GM21528 (cell line): ENCODE results near the gene OPN4.

Experiments
- ATAC-seq: cut with Tn5 transposase; IDR thresholded peaks from one replicate; pipeline ENCODE4 v1.9.1; 2021; ENCODE audit warnings: mild to moderate bottlenecking, moderate library complexity; ENCODE audit not compliant: unreplicated experiment, low FRiP score

OPN4 gene

DNA sequence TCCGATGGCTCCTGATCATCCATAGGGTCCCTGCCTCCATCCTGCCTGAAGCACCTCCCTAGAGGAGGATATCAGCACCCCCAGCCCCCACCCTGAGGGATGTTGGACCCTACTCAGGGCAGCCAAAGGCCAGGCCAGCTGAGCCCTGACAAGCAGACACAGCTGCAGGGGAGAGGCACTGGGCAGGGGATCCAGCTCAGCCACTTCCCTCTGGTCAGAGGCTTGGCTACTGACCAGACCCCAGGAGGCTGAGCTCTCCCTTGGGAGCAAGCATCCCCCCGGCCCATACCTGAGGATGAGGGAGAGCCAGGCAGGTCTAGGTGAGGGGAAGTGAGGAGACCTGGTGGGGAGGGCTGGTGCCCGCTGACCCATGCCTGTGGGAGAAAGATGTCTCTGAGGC lies 20.6 kb downstream of the OPN4 start:
- ATAC-seq: no peak

- no peak for ATAC-seq
Observed at GRCh38 chr10:86677374-86677773, 23.0 kb downstream of the OPN4 start.

DNA sequence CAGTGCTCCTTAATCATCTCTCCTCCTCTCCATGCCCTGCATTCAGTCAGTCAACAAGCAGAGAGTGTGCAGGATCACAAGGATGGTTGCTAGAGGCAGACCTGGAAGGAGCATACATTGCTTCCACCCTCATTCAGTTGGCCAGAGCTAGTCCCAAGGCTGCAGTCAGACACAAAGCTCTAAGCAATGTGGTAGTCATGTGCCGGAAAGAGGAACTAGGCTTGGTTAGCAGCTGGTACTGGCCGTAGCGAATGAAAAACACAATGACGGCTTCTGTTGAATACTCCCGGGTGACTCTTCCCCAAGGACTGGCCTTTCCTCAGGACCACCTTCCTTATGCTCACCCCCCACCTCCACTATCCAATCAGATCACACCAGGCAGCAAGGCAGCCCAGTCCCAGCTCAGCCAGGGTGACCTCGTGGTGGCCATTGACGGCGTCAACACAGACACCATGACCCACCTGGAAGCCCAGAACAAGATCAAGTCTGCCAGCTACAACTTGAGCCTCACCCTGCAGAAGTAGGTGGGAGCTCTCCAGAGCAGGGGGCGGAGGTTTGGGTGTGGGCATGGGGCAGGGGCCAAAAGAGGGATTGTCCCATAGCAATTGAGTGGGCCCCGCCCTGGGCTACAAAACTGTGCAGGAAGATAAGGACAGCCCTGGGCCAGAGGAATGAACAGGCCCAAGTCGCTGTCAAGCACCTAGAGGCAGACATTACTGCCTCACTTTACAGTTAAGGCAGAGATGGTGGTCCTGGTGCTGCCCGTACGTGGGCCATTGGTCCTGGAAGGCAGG lies 24.8 kb downstream of the OPN4 start:
- ATAC-seq: no peak

GRCh38 chr10:86681047-86681446 lies 26.7 kb downstream of the OPN4 start:
- no peak for ATAC-seq

DNA sequence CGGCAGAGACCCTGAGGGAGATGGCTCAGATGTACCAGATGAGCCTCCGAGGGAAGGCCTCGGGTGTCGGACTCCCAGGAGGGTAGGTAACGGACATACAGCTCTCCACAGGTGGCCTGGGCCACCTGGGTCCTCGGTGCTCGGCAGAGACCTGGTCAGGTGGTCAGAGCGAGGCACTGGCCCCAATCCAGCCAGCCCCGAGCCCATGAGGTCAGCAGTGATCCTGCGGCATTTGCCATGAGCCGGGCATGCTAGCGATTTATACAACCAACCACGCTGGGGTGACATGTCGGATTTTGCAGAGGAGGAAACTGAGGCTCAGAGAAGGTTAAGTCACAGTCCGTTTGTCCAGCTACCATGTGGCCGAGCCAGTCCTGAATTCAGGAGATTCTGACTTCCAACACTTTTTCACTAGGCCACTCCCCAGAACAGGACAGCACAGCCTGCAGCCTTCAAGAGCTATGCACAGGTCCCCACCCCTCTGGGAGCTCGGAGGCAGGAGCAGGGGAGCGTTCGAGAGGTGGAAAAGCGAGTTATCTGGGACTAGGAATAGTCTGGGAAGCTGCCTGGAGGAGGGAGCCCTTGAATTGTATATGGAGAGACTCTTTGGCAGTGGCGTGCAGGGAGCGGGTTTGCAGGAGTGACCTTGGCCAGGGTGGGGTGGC lies 27.5 kb downstream of the OPN4 start:
- ATAC-seq: no peak

GRCh38 chr10:86682675-86683074 lies 28.3 kb downstream of the OPN4 start:
- no peak for ATAC-seq

- no peak for ATAC-seq
Observed at GRCh38 chr10:86684331-86685097, 30.2 kb downstream of the OPN4 start.

- ATAC-seq: no peak
Observed at GRCh38 chr10:86685416-86685815, 31.1 kb downstream of the OPN4 start.

DNA sequence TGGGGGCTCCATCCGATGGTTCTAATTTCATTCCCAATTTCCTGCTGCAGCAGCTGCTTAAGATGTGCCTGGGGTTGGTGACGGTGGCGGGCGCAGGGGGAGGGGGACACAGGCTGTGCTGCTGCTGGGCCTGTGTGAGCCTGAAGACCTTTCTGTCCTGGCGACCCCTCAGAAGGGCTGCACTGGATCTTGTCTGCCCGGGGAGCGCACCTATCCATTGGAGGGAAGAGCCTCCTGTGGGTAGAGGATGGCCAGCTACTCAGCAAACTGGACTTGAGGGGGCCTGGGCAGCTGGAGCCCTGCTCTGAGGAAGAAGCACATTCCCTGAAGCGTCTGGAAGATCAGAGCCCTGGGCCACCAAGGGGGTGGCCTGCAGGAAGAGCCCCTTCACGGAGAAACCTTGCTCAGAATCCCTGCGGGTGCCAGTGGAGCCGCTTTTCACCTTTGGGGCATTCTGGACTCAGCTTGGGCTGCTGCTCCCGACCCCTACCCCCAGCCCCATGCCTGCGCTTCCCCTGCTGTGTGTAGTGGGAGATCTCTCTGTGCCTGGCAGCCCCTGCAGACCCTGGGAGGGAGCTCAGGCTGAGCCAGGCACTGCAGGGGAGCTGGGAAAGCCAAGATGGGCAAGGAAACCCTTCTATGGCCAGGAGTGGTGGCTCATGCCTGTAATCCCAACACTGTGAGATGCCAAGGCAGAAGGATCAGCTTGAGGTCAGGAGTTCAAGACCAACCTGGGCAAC lies 31.7 kb downstream of the OPN4 start:
- ATAC-seq: no peak

DNA sequence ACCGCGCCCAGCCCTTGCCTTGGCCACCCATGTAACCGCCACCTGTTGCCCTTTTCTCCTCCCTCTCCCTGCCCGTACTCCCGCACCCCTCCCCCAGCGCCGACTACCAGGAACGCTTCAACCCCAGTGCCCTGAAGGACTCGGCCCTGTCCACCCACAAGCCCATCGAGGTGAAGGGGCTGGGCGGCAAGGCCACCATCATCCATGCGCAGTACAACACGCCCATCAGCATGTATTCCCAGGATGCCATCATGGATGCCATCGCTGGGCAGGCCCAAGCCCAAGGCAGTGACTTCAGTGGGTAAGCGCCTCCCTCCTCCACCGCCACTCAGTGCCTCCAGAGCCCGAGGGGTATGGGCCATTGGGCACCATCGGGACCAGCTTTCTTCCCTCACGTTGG lies 32.6 kb downstream of the OPN4 start:
- ATAC-seq: no peak

DNA sequence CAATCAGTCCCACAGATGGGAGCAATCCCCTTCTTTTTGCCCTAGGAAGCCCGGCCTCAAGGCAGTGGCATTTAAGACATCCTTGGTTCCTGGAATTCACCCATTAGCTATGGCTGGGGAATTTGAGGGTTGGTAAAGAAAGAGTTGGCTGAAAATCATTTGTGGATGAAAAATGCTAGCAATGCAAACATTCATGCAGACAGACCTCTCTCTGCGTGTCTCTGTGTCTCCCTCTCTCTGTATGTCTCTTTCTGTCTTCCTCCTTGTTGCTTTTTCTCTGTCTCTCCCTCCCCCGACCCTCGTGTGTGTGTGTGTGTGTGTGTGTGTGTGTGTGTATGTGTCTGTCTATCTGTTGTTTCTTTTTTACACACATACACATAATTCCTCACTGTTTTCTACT lies 33.4 kb downstream of the OPN4 start:
- ATAC-seq: no peak

- peak; percentile 72 for ATAC-seq
Observed at GRCh38 chr10:86688398-86688921, 34.1 kb downstream of the OPN4 start.

GRCh38 chr10:86689146-86689545 lies 34.8 kb downstream of the OPN4 start:
- ATAC-seq: no peak

DNA sequence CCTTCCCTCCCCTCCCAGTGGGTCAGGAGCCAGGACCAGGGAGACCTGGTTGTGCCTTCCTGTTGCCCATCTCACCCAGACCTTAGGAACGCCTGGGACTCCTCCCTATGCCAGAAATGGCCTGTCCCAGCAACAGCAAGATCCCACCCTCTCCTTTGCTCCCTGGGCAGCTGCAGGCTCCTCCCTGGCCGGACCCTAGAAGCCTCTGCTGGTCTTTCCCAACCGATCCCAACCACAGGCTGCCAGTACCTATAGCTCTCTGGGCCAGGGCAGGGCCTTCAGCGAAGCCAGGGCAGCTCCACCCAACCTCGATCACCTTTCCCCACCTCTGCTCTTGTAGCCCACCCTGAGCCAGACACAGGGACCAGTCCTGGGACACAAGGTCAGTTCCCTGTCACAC lies 35.9 kb downstream of the OPN4 start:
- ATAC-seq: no peak

- ATAC-seq: no peak
Observed at GRCh38 chr10:86690657-86691084, 36.3 kb downstream of the OPN4 start.

DNA sequence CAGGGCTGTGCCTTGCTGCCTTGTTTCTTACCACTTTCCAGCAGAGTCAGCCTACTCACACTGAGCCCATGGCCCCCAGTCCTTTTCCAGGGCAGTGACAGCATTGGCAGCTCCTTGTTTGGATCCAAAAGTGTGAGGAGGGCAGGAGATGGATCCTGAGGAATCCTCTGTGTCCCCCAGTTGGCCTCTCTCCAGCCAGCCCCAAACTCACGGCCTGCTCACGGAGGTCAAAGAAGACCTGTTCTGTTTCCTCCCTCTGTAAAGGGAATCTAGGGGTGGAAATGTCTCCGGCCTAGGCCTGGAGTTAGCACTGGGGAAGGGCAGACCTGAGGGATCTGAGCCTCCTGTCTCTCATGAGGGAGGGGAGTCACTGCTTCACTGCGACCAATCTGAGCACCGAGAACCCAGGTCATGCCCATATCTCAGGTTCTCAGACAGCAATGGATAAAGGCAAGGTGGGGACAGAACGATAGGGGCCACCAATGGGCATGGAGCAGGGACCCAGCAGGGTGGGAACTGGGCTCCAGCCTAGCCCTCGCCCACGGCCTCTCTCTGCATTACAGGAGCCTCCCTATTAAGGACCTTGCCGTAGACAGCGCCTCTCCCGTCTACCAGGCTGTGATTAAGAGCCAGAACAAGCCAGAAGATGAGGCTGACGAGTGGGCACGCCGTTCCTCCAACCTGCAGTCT lies 37.1 kb downstream of the OPN4 start:
- ATAC-seq: no peak

DNA sequence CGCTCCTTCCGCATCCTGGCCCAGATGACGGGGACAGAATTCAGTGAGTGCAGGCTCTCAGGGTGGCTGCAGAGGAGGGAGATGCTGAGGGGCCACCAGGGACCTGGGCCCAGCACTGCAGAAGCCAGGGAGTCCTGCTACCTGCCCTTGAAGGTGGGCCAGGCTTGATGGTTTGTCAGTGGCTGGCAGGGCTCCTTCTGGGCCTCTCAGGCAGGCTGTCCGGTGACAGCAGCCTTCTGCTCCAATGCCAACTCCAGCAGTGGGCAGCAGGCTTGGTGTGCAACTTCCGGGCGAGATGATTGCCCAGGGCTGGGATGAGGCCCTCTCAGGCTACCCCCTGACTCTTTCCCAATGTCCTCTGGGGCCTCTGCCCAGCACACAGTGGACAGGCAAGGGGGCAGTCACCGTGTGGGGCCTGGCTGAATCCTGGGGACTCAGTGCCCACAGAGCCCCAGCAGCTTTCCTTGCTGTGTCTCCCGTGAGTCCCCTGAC lies 37.7 kb downstream of the OPN4 start:
- no peak for ATAC-seq

- ATAC-seq: no peak
Observed at GRCh38 chr10:86692664-86693063, 38.3 kb downstream of the OPN4 start.

- ATAC-seq: no peak
Observed at GRCh38 chr10:86693275-86693674, 38.9 kb downstream of the OPN4 start.
